Hepatocyte (in vitro differentiated cells): ENCODE results near the gene OR13C4. TPM values are rescaled to one million over a fixed set of nuclear protein-coding genes. Genes with fewer than 3 reads are reported as not detected.

ENCODE experiments used
- DNase-seq: peaks from one replicate; pipeline ENCODE4 v3.0.0-alpha.2; 2016; ENCODE audit warnings: low spot score
- H2AFZ ChIP-seq: fragments of 200-600 bp; sonication (generic); 2 replicates; pipeline ENCODE4 v1.6.0; 2016; ENCODE audit warnings: antibody characterized with exemption, mild to moderate bottlenecking
- H3K27ac ChIP-seq: fragments of 200-600 bp; sonication (generic); 2 replicates; pipeline ENCODE4 v1.5.1; 2016; ENCODE audit warnings: mild to moderate bottlenecking
- H3K27me3 ChIP-seq: fragments of 200-600 bp; sonication (generic); 2 replicates; pipeline ENCODE4 v1.6.1; 2016
- H3K36me3 ChIP-seq: fragments of 200-600 bp; sonication (generic); replicated peaks from 2 replicates; pipeline ENCODE4 v1.5.1; 2016; ENCODE audit warnings: low read depth; ENCODE audit not compliant: insufficient read depth
- H3K4me1 ChIP-seq: fragments of 200-600 bp; sonication (generic); 2 replicates; pipeline ENCODE4 v1.5.1; 2016; ENCODE audit warnings: mild to moderate bottlenecking, moderate library complexity; ENCODE audit not compliant: insufficient read depth
- H3K4me2 ChIP-seq: fragments of 200-600 bp; sonication (generic); 2 replicates; pipeline ENCODE4 v1.6.0; 2016
- H3K4me3 ChIP-seq: fragments of 200-600 bp; sonication (generic); 2 replicates; pipeline ENCODE4 v1.5.1; 2016; ENCODE audit warnings: mild to moderate bottlenecking
- H3K79me2 ChIP-seq: fragments of 200-600 bp; sonication (generic); 2 replicates; pipeline ENCODE4 v1.6.0; 2017; ENCODE audit warnings: mild to moderate bottlenecking
- H3K9me2 ChIP-seq: fragments of 200-600 bp; sonication (generic); replicated peaks from 2 replicates; pipeline ENCODE4 v1.6.0; 2017; ENCODE audit warnings: mild to moderate bottlenecking; ENCODE audit not compliant: insufficient read depth
- H3K9me3 ChIP-seq: fragments of 200-600 bp; sonication (generic); 2 replicates; pipeline ENCODE4 v1.5.1; 2016; ENCODE audit warnings: low read depth, mild to moderate bottlenecking
- H4K20me1 ChIP-seq: fragments of 200-600 bp; sonication (generic); 2 replicates; pipeline ENCODE4 v1.6.0; 2016; ENCODE audit warnings: mild to moderate bottlenecking; ENCODE audit not compliant: insufficient read depth, poor library complexity, severe bottlenecking
- EZH2 ChIP-seq: fragments of 200-600 bp; sonication (generic); IDR thresholded peaks from 2 replicates; pipeline ENCODE4 v1.6.1; 2016; ENCODE audit warnings: antibody characterized with exemption, mild to moderate bottlenecking, borderline replicate concordance
- EZH2phosphoT487 ChIP-seq: fragments of 200-600 bp; sonication (generic); IDR thresholded peaks from one replicate; pipeline ENCODE4 v1.6.1; 2018; ENCODE audit warnings: antibody characterized with exemption, mild to moderate bottlenecking, low read depth, moderate library complexity; ENCODE audit not compliant: unreplicated experiment, severe bottlenecking
- WGBS: methylation state at CpG from one replicate; pipeline ENCODE4 v1.1.6; 2016; ENCODE audit warnings: low lambda C conversion rate; ENCODE audit errors: missing lambda C conversion rate; 5-methylcytosine and 5-hydroxymethylcytosine counted together
- polyA plus RNA-seq: library from polyadenylated mRNA; unstranded; fragments of >200 nt; fragmentation: Nextera tagmentation; extraction: Ambion mirVana; gene quantifications from 2 replicates; pipeline ENCODE4 v1.2.1, GENCODE V29; 2016
- total RNA-seq: library from RNA; depleted of rRNA; stranded (reverse); fragments of >200 nt; gene quantifications from 2 replicates; pipeline ENCODE4 v1.2.3, GENCODE V29; 2014
- TF ChIP-seq, protein P1 (sequence below): fragments of 200-600 bp; sonication (generic); IDR thresholded peaks from 2 replicates; pipeline ENCODE4 v1.5.1; 2016; ENCODE audit warnings: antibody characterized with exemption, mild to moderate bottlenecking; ENCODE audit not compliant: poor library complexity

OR13C4 gene
- total and polyA plus RNA-seq, 2 experiments from 2014 or later, result not detected

DNA sequence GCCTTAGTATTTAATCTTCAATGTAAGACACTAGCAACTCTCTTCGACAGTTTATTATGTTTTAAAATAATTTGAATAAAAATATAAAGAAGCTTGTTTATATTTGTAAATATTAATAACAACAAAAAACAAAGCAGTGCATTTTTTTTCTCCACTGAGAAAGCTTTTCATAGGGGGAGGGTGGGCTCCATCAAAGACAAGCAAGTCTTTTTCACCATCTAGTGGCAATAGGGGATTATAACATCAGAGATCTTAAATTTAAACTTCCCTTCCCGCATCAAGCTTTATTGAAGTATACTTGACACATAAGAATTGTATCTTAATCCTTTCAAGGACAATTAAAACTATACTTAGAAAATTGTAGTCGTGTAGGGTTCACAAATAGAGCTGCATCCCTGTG lies 32.2 kb downstream of the OR13C4 start:
- Histone ChIP-seq H3K9me2 (no peaks in the 10 kb centered on the region), H3K36me3 (no peaks in the 10 kb centered on the region), H3K4me1 (no peaks in the 10 kb centered on the region), H3K9me3 (no peaks in the 10 kb centered on the region), H2AFZ (no peak overlapping the region), H3K27me3 (no peaks in the 10 kb centered on the region), H3K4me2 (no peak overlapping the region), H4K20me1 (no peaks in the 10 kb centered on the region), H3K4me3 (no peak overlapping the region), H3K79me2 (no peaks in the 10 kb centered on the region), H3K27ac (no peak overlapping the region)
- 39% methylated on average over 3 of the region's 3 CpGs for WGBS
- DNase-seq, result no peak
- TF ChIP-seq EZH2phosphoT487, result no peak
- TF ChIP-seq, protein P1, sequence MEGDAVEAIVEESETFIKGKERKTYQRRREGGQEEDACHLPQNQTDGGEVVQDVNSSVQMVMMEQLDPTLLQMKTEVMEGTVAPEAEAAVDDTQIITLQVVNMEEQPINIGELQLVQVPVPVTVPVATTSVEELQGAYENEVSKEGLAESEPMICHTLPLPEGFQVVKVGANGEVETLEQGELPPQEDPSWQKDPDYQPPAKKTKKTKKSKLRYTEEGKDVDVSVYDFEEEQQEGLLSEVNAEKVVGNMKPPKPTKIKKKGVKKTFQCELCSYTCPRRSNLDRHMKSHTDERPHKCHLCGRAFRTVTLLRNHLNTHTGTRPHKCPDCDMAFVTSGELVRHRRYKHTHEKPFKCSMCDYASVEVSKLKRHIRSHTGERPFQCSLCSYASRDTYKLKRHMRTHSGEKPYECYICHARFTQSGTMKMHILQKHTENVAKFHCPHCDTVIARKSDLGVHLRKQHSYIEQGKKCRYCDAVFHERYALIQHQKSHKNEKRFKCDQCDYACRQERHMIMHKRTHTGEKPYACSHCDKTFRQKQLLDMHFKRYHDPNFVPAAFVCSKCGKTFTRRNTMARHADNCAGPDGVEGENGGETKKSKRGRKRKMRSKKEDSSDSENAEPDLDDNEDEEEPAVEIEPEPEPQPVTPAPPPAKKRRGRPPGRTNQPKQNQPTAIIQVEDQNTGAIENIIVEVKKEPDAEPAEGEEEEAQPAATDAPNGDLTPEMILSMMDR, result peak; percentile 45

DNA sequence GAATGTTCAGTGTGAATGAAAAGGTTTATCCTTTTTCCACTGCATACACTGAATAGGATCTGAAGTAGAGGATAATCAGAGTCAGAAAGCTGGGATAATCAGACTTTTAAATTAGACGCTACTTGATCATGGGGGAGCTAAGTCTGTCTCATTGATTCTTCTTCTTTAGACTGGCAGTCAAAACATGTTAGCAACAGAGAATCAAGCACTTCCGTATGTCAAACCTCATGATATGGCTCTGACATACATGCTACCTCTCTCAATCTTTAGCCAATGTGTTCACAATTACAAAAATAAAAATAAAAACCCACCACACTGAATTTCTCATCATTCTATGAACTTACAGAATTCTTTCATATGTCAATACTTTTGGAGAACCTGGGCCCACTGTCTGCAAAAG lies 42.0 kb downstream of the OR13C4 start:
- no peaks in the 10 kb centered on the region for H3K4me1 ChIP-seq
- TF ChIP-seq EZH2, result no peak
- TF ChIP-seq, protein P1, result no peak
- TF ChIP-seq EZH2phosphoT487, result no peak
- H3K4me2 ChIP-seq, result no peak overlapping the region
- no peaks in the 10 kb centered on the region for H3K27me3 ChIP-seq
- 94% methylated on average over 2 of the region's 2 CpGs for WGBS
- H2AFZ ChIP-seq, result no peak overlapping the region
- H3K79me2 ChIP-seq, result no peaks in the 10 kb centered on the region
- DNase-seq, result no peak
- H3K36me3 ChIP-seq, result no peaks in the 10 kb centered on the region
- H3K27ac ChIP-seq, result no peak overlapping the region
- H3K4me3 ChIP-seq, result no peak overlapping the region
- no peaks in the 10 kb centered on the region for H4K20me1 ChIP-seq
- no peaks in the 10 kb centered on the region for H3K9me2 ChIP-seq
- H3K9me3 ChIP-seq, result no peaks in the 10 kb centered on the region

- H3K27ac ChIP-seq, result no peak overlapping the region
- no peak overlapping the region for H2AFZ ChIP-seq
- no peaks in the 10 kb centered on the region for H3K4me1 ChIP-seq
- no peaks in the 10 kb centered on the region for H3K79me2 ChIP-seq
- H3K9me3 ChIP-seq, result no peaks in the 10 kb centered on the region
- H3K9me2 ChIP-seq, result no peaks in the 10 kb centered on the region
- no peaks in the 10 kb centered on the region for H3K36me3 ChIP-seq
- no peak for TF ChIP-seq EZH2phosphoT487
- no peak overlapping the region for H3K4me2 ChIP-seq
- no peaks in the 10 kb centered on the region for H3K27me3 ChIP-seq
- DNase-seq, result no peak
- 81% methylated on average over 5 of the region's 5 CpGs for WGBS
- H3K4me3 ChIP-seq, result no peak overlapping the region
- no peaks in the 10 kb centered on the region for H4K20me1 ChIP-seq
These were observed 44.0 kb downstream of the OR13C4 start for GRCh38 chr9:104482921-104483570.

Other genes with a start within 250 kb of the OR13C4 start
- not detected in 2 replicates for gene OR13F1, start 22.9 kb downstream of the OR13C4 start, total RNA-seq
- gene OR13F1, start 22.9 kb downstream of the OR13C4 start, polyA plus RNA-seq, result not detected in 2 replicates
- not detected in 2 replicates for gene OR13C3, start 9.6 kb upstream of the OR13C4 start, total RNA-seq
- not detected in 2 replicates for gene OR13C3, start 9.6 kb upstream of the OR13C4 start, polyA plus RNA-seq
- not detected in 2 replicates for gene OR13C8, start 42.0 kb upstream of the OR13C4 start, total RNA-seq
- not detected in 2 replicates for gene OR13C8, start 42.0 kb upstream of the OR13C4 start, polyA plus RNA-seq
- gene OR13C5, start 72.2 kb upstream of the OR13C4 start, total RNA-seq, result not detected in 2 replicates
- not detected in 2 replicates for gene OR13C5, start 72.2 kb upstream of the OR13C4 start, polyA plus RNA-seq
- gene OR13C2, start 78.4 kb upstream of the OR13C4 start, total RNA-seq, result not detected in 2 replicates
- not detected in 2 replicates for gene OR13C2, start 78.4 kb upstream of the OR13C4 start, polyA plus RNA-seq
- not detected in 2 replicates for gene OR13C9, start 91.0 kb upstream of the OR13C4 start, total RNA-seq
- gene OR13C9, start 91.0 kb upstream of the OR13C4 start, polyA plus RNA-seq, result not detected in 2 replicates
- gene OR13D1, start 167.3 kb upstream of the OR13C4 start, total RNA-seq, result not detected in 2 replicates
- gene OR13D1, start 167.3 kb upstream of the OR13C4 start, polyA plus RNA-seq, result not detected in 2 replicates
- 44.4 and 47.8 TPM in 2 replicates for gene NIPSNAP3A, start 220.5 kb upstream of the OR13C4 start, total RNA-seq
- 31.8 and 37.3 TPM in 2 replicates for gene NIPSNAP3A, start 220.5 kb upstream of the OR13C4 start, polyA plus RNA-seq
- gene NIPSNAP3B, start 236.9 kb upstream of the OR13C4 start, total RNA-seq, result 2.0 and 2.8 TPM in 2 replicates
- gene NIPSNAP3B, start 236.9 kb upstream of the OR13C4 start, polyA plus RNA-seq, result 1.8 and 3.3 TPM in 2 replicates